Right kidney (tissue), 1 donor: ENCODE results near the gene MCTS1.
"Not testable (repeated sequence)": the region's sequence is repeated elsewhere in the genome, so short reads cannot be mapped to it uniquely, and the experiment has no call there.

Experiments used
- DNase-seq: peaks from one replicate; pipeline ENCODE4 v3.0.0-alpha.2; 2016

Gene MCTS1

GRCh38 chrX:120617996-120618630, 14.2 kb downstream of the MCTS1 start:
- DNase-seq: no peak

DNA sequence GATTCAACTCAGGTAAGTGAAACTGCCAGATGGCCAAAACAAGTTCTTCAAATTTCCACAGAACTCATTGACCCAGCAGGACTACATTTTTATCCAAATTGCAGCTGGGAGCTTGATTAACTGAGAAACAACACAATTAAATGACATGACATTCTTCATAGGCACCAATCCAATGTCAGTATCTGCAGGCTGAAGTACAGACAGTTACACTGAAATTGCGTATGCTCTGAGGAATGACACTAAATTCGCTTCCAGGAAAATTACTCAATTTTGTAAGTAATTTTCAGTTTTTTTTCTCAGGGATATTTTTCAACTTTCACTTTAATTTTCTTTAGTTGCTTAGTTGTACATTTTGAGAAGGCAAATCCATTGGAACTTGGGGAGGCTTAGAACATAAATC, 21.5 kb downstream of the MCTS1 start:
- DNase-seq: no peak

DNA sequence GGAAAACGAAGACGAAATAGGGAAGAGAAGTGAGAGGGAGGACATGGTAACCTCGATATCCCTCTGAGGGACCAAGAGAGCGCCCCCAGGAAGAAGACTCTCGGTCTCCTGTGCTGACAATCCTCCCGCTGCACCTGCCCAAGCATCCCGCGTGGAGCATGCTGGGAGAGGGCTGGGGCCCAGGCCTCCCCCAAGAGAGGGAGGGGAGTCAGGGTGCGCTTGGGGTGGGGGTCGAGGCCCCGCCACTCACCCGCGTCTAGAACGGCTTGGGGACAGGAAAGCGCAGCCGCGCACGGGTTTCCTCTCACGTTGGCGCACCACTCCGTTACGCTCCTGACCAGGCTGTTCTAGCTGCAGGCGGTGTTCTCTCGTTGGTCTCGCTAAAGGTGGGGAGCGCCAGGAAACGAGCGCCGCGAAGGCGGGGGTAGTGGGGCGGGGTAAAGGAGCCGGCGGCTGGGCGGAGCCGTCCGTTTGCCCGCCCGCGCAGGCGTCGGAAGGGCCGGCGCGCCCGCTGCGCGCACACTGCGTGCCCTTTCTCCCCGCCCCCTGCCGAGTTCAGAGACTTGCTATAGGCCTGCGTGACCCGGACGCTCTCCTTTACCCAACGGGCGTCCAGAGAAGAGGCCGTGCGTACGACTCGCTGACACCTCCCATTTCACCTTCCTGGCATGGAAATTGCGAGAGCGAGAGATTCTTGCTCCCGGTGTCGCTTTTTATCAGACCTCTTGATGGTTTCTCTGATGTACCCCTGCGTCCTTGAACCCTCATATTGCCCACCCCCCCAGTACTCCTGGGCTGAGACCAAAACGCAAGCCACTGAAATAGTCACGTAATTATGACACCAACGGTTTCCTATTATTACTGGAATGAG, 26.0 kb downstream of the MCTS1 start, which contains the start of gene C1GALT1C1:
Gene C1GALT1C1, minus strand, starts transcription at position 388 of the 871 bp plus-strand sequence. CDS start 2,888 bp downstream, outside the sequence.
- peak; percentile 75 for DNase-seq

- DNase-seq: no peak
Observed at GRCh38 chrX:120638619-120639018, 34.7 kb downstream of the MCTS1 start.

DNA sequence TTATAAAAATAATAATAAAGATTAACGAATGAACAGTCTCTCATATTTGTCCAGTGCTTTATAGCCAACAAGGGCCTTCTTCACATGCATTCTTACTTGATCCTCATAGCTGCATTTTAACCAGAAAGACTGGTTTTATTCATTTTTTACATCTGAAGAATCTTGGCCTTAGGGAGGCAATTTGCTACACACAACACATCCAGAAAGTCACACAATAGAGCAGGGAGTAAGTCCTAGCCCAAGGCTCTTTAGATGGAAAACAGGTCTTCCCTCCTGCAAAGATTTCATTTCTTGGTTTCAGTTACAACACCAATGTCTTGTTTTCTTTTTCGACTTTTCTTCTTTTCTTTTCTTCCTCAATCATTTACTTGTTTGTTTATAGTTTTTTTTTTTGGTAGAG, 39.0 kb downstream of the MCTS1 start:
- DNase-seq: no peak

DNA sequence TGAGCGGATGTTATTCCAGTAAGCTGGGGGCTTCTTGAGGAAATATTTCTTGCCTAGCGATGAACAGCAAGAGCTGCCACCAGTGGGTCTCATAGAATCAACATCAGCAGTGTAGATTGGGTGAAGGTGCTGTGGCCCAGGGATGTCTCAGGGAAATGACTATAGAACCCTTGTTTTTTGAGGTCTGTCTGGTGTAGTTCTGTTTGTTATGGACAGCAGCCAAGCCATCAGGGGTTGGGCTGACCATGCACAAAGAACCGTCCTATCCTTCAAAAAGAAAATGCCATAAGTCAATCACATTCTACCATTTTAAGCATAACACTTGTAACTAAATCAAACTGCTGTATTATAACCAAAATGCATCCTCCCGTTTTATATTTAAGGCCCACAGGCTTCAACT, 43.2 kb downstream of the MCTS1 start:
- no peak for DNase-seq

DNA sequence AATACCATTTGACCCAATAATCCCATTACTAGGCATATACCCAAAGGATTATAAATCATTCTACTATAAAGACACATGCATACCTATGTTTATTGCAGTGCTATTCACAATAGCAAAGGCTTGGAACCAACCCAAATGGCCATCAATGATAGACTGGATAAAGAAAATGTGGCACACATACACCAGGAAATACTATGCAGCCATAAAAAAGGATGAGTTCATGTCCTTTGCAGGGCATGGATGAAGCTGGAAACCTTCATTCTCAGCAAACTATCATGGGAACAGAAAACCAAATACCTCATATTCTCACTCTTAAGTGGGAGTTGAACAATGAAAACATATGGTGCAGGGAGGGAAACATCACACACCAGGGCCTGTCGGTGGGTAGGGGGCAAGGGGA, 48.4 kb downstream of the MCTS1 start:
- not testable (repeated sequence) for DNase-seq

GRCh38 chrX:120653000-120653399, 49.1 kb downstream of the MCTS1 start:
- DNase-seq: no peak

- DNase-seq: no peak
Observed at GRCh38 chrX:120660637-120661036, 56.7 kb downstream of the MCTS1 start.
